Medulla oblongata (tissue), 1 donor: ENCODE results near the gene ASRGL1.
A peak's percentile ranks its signal among the peaks of the same experiment; 100 is the strongest.

Experiments used
- DNase-seq: peaks from one replicate; pipeline ENCODE4 v3.0.0-alpha.2; 2015; ENCODE audit errors: extremely low spot score

Gene ASRGL1

GRCh38 chr11:62393061-62393611, 55.9 kb downstream of the ASRGL1 start:
- DNase-seq = no peak

- no peak for DNase-seq
Observed at GRCh38 chr11:62393735-62394134, 56.5 kb downstream of the ASRGL1 start.

GRCh38 chr11:62394825-62395538, 57.7 kb downstream of the ASRGL1 start:
- peak; percentile 96 for DNase-seq

GRCh38 chr11:62395885-62396551, 58.8 kb downstream of the ASRGL1 start:
- no peak for DNase-seq

DNA sequence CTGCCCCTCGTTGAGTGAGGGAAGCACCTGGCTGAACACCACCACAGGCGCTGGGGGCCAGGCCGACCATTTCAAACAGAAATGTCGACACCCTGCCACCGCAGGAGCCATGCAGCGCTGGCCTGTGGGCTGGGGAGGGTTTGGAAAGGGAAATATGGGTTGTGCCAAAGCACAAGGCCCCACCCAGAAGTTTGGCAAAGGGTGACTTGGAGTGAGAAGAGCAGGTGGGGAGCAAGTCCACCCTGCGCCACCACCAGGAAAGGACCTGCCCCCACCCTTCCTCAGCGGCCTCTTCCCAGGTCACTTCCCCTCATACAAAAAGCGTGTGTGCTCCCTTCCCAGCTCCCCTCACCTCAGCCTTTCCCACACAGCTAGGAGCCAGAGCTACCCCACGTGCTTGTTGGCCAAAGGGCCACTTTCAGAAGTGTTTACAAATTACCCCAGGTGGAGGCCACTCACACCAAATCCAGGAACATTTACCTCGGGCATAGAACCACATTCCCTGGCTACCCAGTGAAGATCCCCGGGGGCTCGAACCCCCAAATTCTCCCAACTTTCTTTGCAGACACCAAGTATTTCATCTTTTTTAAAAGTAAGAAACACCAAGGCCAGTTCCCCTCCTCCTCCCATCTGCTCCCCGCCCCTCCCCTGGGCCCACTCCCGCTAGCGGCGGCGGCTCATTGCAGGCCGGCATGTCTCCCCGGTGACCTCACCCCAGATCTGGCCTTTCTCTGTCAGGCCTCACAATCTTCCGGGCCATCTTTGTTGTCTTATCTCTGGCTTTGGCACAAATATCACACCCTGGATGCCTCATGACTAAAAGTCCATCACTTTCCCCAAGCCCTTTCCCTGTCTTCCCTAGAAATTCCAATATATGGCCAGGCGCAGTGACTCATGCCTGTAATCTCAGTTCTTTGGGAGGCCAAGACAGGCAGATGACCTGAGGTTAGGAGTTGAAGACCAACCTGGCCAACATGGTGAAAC, 61.1 kb downstream of the ASRGL1 start:
- no peak for DNase-seq

GRCh38 chr11:62399172-62399877, 62.1 kb downstream of the ASRGL1 start:
- peak; percentile 39 for DNase-seq

DNA sequence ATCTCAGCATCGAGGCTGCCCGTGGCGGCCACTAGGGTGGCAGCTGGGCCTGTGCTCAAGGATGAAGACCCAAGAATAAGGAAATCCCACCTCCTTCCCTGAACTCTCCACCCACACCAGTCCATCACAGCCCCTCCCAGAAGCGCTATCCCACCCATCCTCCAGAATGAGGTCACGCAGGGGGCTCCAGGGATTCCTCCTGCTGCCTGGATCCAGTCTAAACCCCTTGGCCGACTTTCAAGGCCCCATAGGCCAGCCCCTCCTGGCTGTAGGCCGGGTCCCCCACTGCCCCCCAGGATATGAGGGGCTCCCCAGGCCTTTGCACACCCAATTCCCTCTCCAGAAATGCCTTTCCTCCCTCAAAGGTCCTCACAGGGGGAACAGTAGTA, 62.6 kb downstream of the ASRGL1 start:
- no peak for DNase-seq

- no peak for DNase-seq
Observed at GRCh38 chr11:62400281-62400680, 63.0 kb downstream of the ASRGL1 start.

DNA sequence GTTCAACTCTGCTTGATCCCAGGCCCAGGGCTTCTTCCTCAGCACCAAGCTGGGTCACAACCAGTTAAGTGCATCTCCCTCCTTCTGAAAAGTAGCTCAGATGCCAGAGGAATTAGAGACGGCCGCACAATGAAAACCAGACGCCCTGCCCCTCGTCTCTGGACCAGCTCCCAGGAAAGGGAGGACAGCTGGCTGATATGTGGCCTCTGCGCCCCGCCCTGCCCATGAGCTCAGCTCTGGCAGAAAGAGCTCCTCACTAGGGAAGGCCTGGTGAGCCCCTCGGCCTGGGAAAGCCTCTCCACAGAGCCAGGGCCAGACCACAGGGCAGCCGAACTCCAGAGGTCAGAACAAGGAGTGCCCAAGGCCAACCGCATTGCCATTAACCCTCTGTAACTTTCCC, 63.5 kb downstream of the ASRGL1 start:
- DNase-seq = peak; percentile 87

- DNase-seq = no peak
Observed at GRCh38 chr11:62401356-62401755, 64.1 kb downstream of the ASRGL1 start.

DNA sequence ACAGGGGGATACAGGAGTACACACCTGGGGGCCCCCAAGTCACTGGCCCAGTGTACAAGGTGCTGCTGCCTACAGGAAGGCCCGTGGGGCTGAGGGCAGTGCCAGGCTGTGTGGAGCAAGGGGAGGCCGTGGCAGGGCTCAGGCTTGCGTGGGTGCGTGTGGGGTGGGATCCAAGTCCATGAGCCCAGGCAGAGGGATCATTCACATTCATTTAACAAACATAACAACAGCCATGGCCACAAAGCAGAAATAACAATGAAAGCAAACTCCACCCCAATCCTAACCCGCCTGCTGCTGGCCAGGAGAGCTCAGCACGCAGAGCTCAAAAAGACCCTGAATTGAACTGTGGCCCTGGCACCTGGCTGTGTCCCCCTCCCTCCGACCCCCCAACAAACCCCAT, 64.6 kb downstream of the ASRGL1 start:
- no peak for DNase-seq

GRCh38 chr11:62402226-62402959, 65.1 kb downstream of the ASRGL1 start:
- DNase-seq = peak; percentile 53

DNA sequence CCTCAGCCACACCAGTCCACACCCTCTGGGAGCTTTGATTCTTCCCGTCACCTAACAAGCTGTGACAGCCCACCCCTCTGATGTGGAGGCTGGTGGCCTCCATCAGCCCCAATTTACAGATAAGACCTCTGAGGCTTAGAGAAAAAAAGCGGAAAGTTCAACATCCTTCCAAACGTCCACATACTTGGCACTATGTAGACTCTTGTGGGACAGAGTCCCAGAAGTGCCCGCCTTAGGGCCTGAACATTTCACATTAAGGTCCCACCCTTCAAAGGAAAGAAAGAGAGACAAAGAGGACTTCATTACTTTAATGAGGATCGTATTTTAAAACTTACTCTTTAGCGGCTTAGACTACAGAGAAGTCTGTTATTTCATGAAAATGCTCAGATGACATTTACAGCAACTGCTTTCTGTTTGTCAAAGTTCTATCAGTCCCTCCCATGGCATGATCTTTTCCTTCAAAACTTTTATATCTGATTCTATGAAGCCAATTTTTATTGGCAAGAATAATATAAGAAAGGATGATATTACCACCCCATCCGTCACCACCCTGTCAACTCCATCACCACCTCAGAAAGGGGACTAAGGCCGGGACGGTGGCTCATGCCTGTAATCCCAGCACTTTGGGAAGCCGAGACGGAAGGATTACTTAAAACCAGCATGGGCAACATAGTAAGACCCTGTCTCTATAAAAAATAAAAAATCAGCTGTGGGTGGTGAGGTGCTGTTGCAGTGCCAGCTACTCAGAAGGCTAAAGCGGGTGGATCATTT, 65.9 kb downstream of the ASRGL1 start:
- no peak for DNase-seq

- no peak for DNase-seq
Observed at GRCh38 chr11:62404435-62404834, 67.2 kb downstream of the ASRGL1 start.

- no peak for DNase-seq
Observed at GRCh38 chr11:62404901-62405300, 67.7 kb downstream of the ASRGL1 start.

DNA sequence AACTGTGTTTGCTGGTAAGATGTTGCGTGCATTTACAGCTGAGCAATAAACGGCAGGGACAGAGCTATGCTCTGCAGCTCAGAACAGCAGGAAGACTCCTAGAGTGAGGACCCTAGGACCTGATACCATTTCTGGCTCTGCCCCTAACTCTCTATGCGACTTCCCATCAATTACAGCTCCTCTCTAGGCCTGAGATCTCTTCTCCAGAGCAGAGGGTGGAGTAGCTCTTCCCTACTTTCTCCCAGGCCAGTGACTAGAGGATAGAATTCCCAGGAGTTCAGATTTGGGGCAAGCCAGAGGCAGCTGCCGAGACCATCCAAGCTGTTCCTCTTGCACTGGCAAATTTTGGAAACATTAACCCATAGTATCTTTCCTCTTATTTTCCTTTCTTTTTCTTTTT, 68.8 kb downstream of the ASRGL1 start:
- no peak for DNase-seq

DNA sequence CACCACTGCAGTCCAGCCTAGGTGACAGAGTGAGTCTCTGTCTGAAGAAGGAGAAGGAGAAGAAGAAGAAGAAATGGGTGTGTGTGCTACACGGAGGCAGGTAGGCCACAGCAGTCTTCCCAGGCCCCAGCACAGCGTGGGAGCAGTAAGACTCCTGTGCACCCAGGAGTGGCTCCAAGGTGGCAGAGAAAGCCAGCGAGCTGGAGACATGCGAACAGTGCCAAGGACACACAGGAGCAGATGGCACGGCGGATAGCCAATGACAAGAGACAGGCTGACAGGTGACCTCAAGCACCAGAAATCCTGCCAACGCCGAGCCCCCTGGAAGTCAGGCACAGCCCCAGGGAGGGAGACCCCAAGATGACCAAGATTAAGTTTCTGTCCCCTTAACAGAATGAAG, 72.6 kb downstream of the ASRGL1 start:
- no peak for DNase-seq

- no peak for DNase-seq
Observed at GRCh38 chr11:62410972-62411371, 73.7 kb downstream of the ASRGL1 start.

DNA sequence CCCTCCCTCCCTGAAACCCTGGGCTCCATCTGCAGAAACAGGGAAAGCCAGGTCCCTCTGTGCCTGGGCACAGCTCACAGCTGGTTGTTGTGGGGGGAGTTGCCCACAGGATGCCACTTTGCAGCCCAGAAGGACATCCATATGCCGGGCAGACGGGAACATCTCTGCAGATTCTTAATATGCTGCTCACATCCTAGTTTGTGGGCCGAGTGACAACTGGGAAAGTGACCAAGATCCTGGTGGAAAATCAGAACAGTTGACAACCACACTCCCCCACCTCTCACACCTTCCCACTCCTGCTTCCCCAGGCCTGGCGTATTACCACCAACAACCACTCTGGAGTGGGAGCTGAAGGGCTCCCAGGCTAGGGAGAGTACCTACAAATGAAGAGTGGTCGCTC, 74.3 kb downstream of the ASRGL1 start:
- no peak for DNase-seq
